GM12878 (cell line): Measurements from ENCODE around the gene EHD1. TPM values are rescaled to one million over a fixed set of nuclear protein-coding genes. Genes with fewer than 3 reads are reported as not detected.

ENCODE experiments used
- ATAC-seq: fragments of 200-7000 bp; cut with Tn5 transposase; 3 replicates; pipeline ENCODE4 v1.9.1; 2020; ENCODE audit warnings: mild to moderate bottlenecking, moderate library complexity
- BruUV-seq: library from RNA; stranded (reverse); fragments of 400-500 nt; replicated peaks from 2 replicates; lab custom pipeline; 2021; lab: Mats Ljungman, UMichigan
- CTCF ChIA-PET: fragments of 300-600 bp; sonication (Branson Sonifier 250); formaldehyde crosslinking; extraction: SDS; loops from one replicate; lab custom pipeline; 2021; ENCODE audit warnings: inconsistent platforms; lab: Yijun Ruan, JAX
- POLR2A ChIA-PET: fragments of 350-600 bp; formaldehyde crosslinking; extraction: SDS; loops from one replicate; lab custom pipeline; 2021; ENCODE audit warnings: inconsistent platforms; lab: Charles Lee
- RAD21 ChIA-PET: fragments of 300-600 bp; sonication (Branson Sonifier 250); formaldehyde crosslinking; loops from one replicate; lab custom pipeline; 2023; ENCODE audit warnings: antibody characterized with exemption; ENCODE audit not compliant: unreplicated experiment; lab: Charles Lee
- SMC1A ChIA-PET: fragments of 300-600 bp; sonication (Branson Sonifier 250); formaldehyde crosslinking; loops from one replicate; lab custom pipeline; 2023; ENCODE audit not compliant: unreplicated experiment, uncharacterized antibody; lab: Charles Lee
- DNase-seq: peaks from one replicate; pipeline ENCODE4 v3.0.0-alpha.2; 2011; ENCODE audit warnings: low read depth, low spot score
- FAIRE-seq: peaks from 3 replicates; lab custom pipeline; 2011; peaks lifted over from hg19 to GRCh38; lab: Jason Lieb, UNC
- H2AFZ ChIP-seq: 2 replicates; pipeline ENCODE4 v1.6.0; 2011; ENCODE audit warnings: low read depth, low read length, control low read depth; ENCODE audit not compliant: control insufficient read depth
- H3K27ac ChIP-seq: 2 replicates; pipeline ENCODE4 v1.5.1; 2011; ENCODE audit warnings: control low read depth; ENCODE audit not compliant: control insufficient read depth, insufficient read depth
- H3K27me3 ChIP-seq, 2 experiments: replicated peaks in 1 of 2; 2 replicates each; pipeline versions ENCODE4 v1.6.0 to v1.6.1; 2011; ENCODE audit warnings: low read length in 1 of 2; ENCODE audit not compliant: control insufficient read depth in 2 of 2, insufficient read depth in 2 of 2
- H3K36me3 ChIP-seq, 2 experiments: 2 replicates each; pipeline ENCODE4 v1.5.1; 2011; ENCODE audit warnings: low read length in 1 of 2; ENCODE audit not compliant: control insufficient read depth in 2 of 2, insufficient read depth in 2 of 2
- H3K4me1 ChIP-seq: 2 replicates; pipeline ENCODE4 v1.6.1; 2011; ENCODE audit warnings: mild to moderate bottlenecking, low read length, moderate library complexity, mixed read lengths; ENCODE audit not compliant: control insufficient read depth, insufficient read depth
- H3K4me2 ChIP-seq: 2 replicates; pipeline ENCODE4 v1.6.0; 2011; ENCODE audit warnings: control low read depth; ENCODE audit not compliant: control insufficient read depth, insufficient read depth
- H3K4me3 ChIP-seq: fragments of 200-600 bp; sonication (generic); 2 replicates; pipeline ENCODE4 v1.5.1; 2016
- H3K79me2 ChIP-seq: 2 replicates; pipeline ENCODE4 v1.6.0; 2011; ENCODE audit warnings: low read length; ENCODE audit not compliant: control insufficient read depth, insufficient read depth
- H3K9ac ChIP-seq: 2 replicates; pipeline ENCODE4 v1.8.0; 2011; ENCODE audit warnings: low read length, control low read depth, mixed read lengths; ENCODE audit not compliant: control insufficient read depth, insufficient read depth
- H3K9me3 ChIP-seq: replicated peaks from 3 replicates; pipeline ENCODE4 v1.5.1; 2011; ENCODE audit warnings: mild to moderate bottlenecking, low read length; ENCODE audit not compliant: control insufficient read depth, insufficient read depth
- H4K20me1 ChIP-seq: 2 replicates; pipeline ENCODE4 v1.6.0; 2011; ENCODE audit not compliant: control insufficient read depth, insufficient read depth
- IKZF1 ChIP-seq: fragments of 450-650 bp; conservative IDR thresholded peaks from 2 replicates; pipeline ENCODE4 v1.6.1; 2017; ENCODE audit warnings: antibody characterized with exemption, mild to moderate bottlenecking
- POLR2A ChIP-seq: IDR thresholded peaks from 2 replicates; pipeline ENCODE4 v1.6.1; 2011; ENCODE audit warnings: low read depth, mild to moderate bottlenecking, low read length
- POLR2AphosphoS5 ChIP-seq: IDR thresholded peaks from 2 replicates; pipeline ENCODE4 v1.6.1; 2011; ENCODE audit warnings: mild to moderate bottlenecking, low read length, inconsistent platforms
- SIN3A ChIP-seq: IDR thresholded peaks from 2 replicates; pipeline ENCODE4 v1.6.1; 2012; ENCODE audit warnings: low read depth, low read length, improper control_type of control experiment
- TCF12 ChIP-seq: IDR thresholded peaks from 2 replicates; pipeline ENCODE4 v1.6.1; 2011; ENCODE audit warnings: low read depth, mild to moderate bottlenecking, low read length
- TCF7 ChIP-seq: IDR thresholded peaks from 2 replicates; pipeline ENCODE4 v1.6.1; 2014; ENCODE audit warnings: antibody characterized with exemption, borderline replicate concordance
- ZNF207 ChIP-seq: fragments of 450-650 bp; IDR thresholded peaks from 2 replicates; pipeline ENCODE4 v1.6.1; 2014; ENCODE audit warnings: antibody characterized with exemption, mild to moderate bottlenecking, borderline replicate concordance
- ZNF384 ChIP-seq: IDR thresholded peaks from 2 replicates; pipeline ENCODE4 v1.6.1; 2012; ENCODE audit warnings: low read depth, mild to moderate bottlenecking, low read length, improper control_type of control experiment, borderline replicate concordance
- WGBS: methylation state at CpG from one replicate; pipeline ENCODE4 v1.1.6; 2016; ENCODE audit warnings: low lambda C conversion rate; ENCODE audit not compliant: insufficient replicate concordance, insufficient coverage; ENCODE audit errors: missing lambda C conversion rate; 5-methylcytosine and 5-hydroxymethylcytosine counted together
- in situ Hi-C: fragments of 300-500 bp; cut with MboI; formaldehyde crosslinking; loops from 9 replicates; pipeline ENCODE4 v1.14.3; 2018; ENCODE audit warnings: mixed read lengths
- intact Hi-C: fragments of 100-400 bp; cut with micrococcal nuclease; formaldehyde crosslinking; loops from one replicate; pipeline ENCODE4 v1.14.2; 2022; ENCODE audit not compliant: unreplicated experiment
- polyA plus RNA-seq, 11 experiments: library from polyadenylated mRNA; depleted of rRNA in 4 of 11; unstranded in 6 of 11; stranded (reverse) in 5 of 11; fragments of >200 nt; fragmentation: Nextera tagmentation in 4 of 11; fragmentation: Illumina TruSeq in 1 of 11; extraction: Ambion mirVana in 4 of 11; extraction: Trizol in 1 of 11; gene quantifications; 1 replicate in 1 of 11; 2 replicates in 10 of 11; pipeline versions ENCODE4 v1.2.1 to v1.2.3, GENCODE V29; 2011 to 2016; ENCODE audit warnings: inconsistent platforms in 2 of 11, missing spikeins in 2 of 11, low read depth in 1 of 11
- total RNA-seq, 4 experiments: library from RNA; depleted of rRNA in 3 of 4; stranded (reverse); fragments of >200 nt in 3 of 4; fragmentation: Illumina TruSeq in 1 of 4; extraction: Trizol in 1 of 4; gene quantifications; 2 replicates each; pipeline versions ENCODE4 v1.2.1 to v1.2.3, GENCODE V29; 2013 to 2021
- TF ChIP-seq, protein P1 (sequence below): fragments of 450-650 bp; IDR thresholded peaks from 2 replicates; pipeline ENCODE4 v1.6.1; 2017; ENCODE audit warnings: low read depth, mild to moderate bottlenecking, moderate library complexity
- TF ChIP-seq, protein P2 (sequence below): fragments of 450-650 bp; IDR thresholded peaks from 2 replicates; pipeline ENCODE4 v1.6.1; 2017; ENCODE audit warnings: mild to moderate bottlenecking
- TF ChIP-seq, protein P3 (sequence below): IDR thresholded peaks from 2 replicates; pipeline ENCODE4 v1.6.1; 2011; ENCODE audit warnings: mild to moderate bottlenecking, low read depth, low read length, moderate library complexity; ENCODE audit not compliant: insufficient replicate concordance
- TF ChIP-seq, protein P4 (sequence below): IDR thresholded peaks from 2 replicates; pipeline ENCODE4 v1.6.1; 2012; ENCODE audit warnings: low read length, inconsistent platforms

EHD1 gene
- total and polyA plus RNA-seq, 10 of the 15 experiments (the other 5 are each of a cell fraction or from before 2014, with no cell fraction given) = 1.0 to 165 (median 66.5) TPM

DNA sequence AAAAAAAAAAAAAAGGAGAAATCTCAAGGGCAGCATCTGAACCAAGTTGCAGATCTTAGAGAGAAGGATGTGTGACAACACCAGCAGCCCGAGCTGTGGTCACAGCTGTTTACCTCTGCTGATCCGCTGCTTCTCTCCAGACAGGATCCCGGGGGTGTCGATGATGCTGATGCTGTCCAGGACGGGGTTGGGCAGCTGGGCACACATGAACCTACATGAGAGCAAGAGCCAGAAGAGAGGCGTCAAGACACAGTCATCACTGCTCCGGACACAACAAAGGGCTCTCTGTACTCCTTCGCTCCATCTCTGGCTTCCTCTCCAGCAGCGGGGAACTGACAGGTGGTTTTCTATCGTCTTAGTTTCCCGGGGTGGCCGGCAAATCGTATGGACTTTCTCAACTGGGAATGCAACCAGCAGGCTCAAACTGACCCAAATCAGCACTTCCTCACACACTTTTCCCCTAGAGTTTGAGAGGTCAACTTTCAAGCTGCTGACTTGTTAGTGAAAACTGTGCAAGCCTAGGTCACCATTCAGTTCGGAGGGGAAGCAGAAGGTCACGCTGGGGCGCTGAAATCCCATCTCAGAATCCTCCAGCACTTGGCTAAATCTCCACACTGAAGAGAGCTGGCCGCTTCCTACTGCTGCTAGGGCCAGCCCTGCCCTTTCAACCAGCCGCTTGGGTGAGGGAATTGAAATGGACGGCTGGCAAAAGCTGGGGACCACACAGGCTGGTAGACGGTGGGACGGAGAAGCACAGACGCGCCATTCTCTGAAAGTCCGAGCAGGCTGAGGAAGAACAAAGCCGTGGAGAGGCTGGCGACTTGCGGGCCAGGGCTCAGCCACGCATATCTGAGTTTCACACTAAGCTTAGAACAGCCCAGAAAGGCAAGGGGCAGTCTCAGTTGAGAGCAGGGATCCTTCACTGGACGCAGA, 3.8 kb downstream of the EHD1 start:
- Histone ChIP-seq H3K4me1 (peaks cover 50% of the 10 kb centered on the region), H2AFZ (no peak overlapping the region), H3K79me2 (peaks cover 93% of the 10 kb centered on the region), H3K4me2 (peak overlapping the region; percentile 92), H4K20me1 (peaks cover 6% of the 10 kb centered on the region; the same call in 1 of the 2 replicates), H3K27ac (peak overlapping the region; percentile 67), H3K27me3 (no peaks in the 10 kb centered on the region), H3K4me3 (peak overlapping the region; percentile 89), H3K9me3 (no peaks in the 10 kb centered on the region), H3K36me3 (peaks cover 3 to 24% of the 10 kb centered on the region in 2 experiments), H3K9ac (peak overlapping the region; percentile 88)
- in situ Hi-C loops (no loop called here), intact Hi-C loops (loop anchor here (5.0 to 10.0 kb wide), 2 partner anchors 738 to 840 kb away; partner anchors contain the start of genes KAT5 and MAP3K11)
- ChIA-PET POLR2A (interaction anchor here (0.6 to 19.9 kb wide), 6 partner anchors 13 to 392 kb away, joined by 3 to 620 read pairs (median 5); partner anchors contain the start of gene SF1), CTCF (interaction anchor here (0.6 to 30.0 kb wide), 6 partner anchors 14 to 1547 kb away, joined by 3 to 1208 read pairs (median 11); partner anchors contain the start of genes CDC42BPG and FAU), SMC1A (interaction anchor here (0.9 to 11.5 kb wide), 10 partner anchors 11 to 154 kb away, joined by 3 to 227 read pairs (median 4); partner anchors contain the start of gene BATF2), RAD21 (interaction anchor here (0.7 to 12.5 kb wide), 6 partner anchors 12 to 94 kb away, joined by 3 to 253 read pairs (median 6); no protein-coding TSS in a partner anchor)
- FAIRE-seq (no peak), ATAC-seq (no peak), DNase-seq (no peak)
- TSS peak; percentile 0 for BruUV-seq
- WGBS = 18% methylated on average over 29 of the region's 29 CpGs
- TF ChIP-seq POLR2A (peak; percentile 39; the same call in 1 of the 2 replicates), ZNF207 (peak; percentile 14; the same call in 1 of the 2 replicates), TCF7 (no peak), IKZF1 (peak; percentile 29; the same call in 1 of the 2 replicates), ZNF384 (peak; percentile 26; the same call in 1 of the 2 replicates), TCF12 (peak; percentile 23; the same call in 1 of the 2 replicates), SIN3A (peak; percentile 41; the same call in 1 of the 2 replicates), POLR2AphosphoS5 (peak; percentile 75; the same call in 1 of the 2 replicates)
- TF ChIP-seq, protein P1, sequence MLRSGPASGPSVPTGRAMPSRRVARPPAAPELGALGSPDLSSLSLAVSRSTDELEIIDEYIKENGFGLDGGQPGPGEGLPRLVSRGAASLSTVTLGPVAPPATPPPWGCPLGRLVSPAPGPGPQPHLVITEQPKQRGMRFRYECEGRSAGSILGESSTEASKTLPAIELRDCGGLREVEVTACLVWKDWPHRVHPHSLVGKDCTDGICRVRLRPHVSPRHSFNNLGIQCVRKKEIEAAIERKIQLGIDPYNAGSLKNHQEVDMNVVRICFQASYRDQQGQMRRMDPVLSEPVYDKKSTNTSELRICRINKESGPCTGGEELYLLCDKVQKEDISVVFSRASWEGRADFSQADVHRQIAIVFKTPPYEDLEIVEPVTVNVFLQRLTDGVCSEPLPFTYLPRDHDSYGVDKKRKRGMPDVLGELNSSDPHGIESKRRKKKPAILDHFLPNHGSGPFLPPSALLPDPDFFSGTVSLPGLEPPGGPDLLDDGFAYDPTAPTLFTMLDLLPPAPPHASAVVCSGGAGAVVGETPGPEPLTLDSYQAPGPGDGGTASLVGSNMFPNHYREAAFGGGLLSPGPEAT = 0 out of 2 replicates have a peak, but pooled peaks have one; percentile 10
- TF ChIP-seq, protein P2, sequence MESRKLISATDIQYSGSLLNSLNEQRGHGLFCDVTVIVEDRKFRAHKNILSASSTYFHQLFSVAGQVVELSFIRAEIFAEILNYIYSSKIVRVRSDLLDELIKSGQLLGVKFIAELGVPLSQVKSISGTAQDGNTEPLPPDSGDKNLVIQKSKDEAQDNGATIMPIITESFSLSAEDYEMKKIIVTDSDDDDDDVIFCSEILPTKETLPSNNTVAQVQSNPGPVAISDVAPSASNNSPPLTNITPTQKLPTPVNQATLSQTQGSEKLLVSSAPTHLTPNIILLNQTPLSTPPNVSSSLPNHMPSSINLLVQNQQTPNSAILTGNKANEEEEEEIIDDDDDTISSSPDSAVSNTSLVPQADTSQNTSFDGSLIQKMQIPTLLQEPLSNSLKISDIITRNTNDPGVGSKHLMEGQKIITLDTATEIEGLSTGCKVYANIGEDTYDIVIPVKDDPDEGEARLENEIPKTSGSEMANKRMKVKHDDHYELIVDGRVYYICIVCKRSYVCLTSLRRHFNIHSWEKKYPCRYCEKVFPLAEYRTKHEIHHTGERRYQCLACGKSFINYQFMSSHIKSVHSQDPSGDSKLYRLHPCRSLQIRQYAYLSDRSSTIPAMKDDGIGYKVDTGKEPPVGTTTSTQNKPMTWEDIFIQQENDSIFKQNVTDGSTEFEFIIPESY = no peak
- TF ChIP-seq, protein P3, sequence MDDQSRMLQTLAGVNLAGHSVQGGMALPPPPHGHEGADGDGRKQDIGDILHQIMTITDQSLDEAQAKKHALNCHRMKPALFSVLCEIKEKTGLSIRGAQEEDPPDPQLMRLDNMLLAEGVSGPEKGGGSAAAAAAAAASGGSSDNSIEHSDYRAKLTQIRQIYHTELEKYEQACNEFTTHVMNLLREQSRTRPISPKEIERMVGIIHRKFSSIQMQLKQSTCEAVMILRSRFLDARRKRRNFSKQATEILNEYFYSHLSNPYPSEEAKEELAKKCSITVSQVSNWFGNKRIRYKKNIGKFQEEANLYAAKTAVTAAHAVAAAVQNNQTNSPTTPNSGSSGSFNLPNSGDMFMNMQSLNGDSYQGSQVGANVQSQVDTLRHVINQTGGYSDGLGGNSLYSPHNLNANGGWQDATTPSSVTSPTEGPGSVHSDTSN = no peak
- TF ChIP-seq, protein P4, sequence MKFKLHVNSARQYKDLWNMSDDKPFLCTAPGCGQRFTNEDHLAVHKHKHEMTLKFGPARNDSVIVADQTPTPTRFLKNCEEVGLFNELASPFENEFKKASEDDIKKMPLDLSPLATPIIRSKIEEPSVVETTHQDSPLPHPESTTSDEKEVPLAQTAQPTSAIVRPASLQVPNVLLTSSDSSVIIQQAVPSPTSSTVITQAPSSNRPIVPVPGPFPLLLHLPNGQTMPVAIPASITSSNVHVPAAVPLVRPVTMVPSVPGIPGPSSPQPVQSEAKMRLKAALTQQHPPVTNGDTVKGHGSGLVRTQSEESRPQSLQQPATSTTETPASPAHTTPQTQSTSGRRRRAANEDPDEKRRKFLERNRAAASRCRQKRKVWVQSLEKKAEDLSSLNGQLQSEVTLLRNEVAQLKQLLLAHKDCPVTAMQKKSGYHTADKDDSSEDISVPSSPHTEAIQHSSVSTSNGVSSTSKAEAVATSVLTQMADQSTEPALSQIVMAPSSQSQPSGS = no peak
